K562 (cell line): ENCODE measurements around the gene ARSK. TPM values are rescaled to one million over a fixed set of nuclear protein-coding genes. Genes with fewer than 3 reads are reported as not detected.
A peak's percentile ranks its signal among the peaks of the same experiment; 100 is the strongest.

Experiments used
- BMI1 ChIP-seq: fragments of 150-350 bp; IDR thresholded peaks from 2 replicates; pipeline ENCODE4 v1.6.1; 2014; ENCODE audit warnings: low read length
- CLOCK ChIP-seq: fragments of 250-450 bp; sonication (Bioruptor Pico); IDR thresholded peaks from 2 replicates; pipeline ENCODE4 v1.4.0; 2020; ENCODE audit warnings: mild to moderate bottlenecking, moderate library complexity, borderline replicate concordance
- DACH1 ChIP-seq: fragments of 450-650 bp; IDR thresholded peaks from 2 replicates; pipeline ENCODE4 v1.6.1; 2018; ENCODE audit not compliant: partially characterized antibody
- EHMT2 ChIP-seq: fragments of 450-650 bp; IDR thresholded peaks from 2 replicates; pipeline ENCODE4 v1.6.1; 2018; ENCODE audit warnings: antibody characterized with exemption
- RERE ChIP-seq: sonication (generic); formaldehyde crosslinking; IDR thresholded peaks from 2 replicates; pipeline ENCODE4 v1.8.0; 2023; ENCODE audit warnings: missing genetic modification reagents, mild to moderate bottlenecking, borderline replicate concordance
- RFX1 ChIP-seq: fragments of 450-650 bp; IDR thresholded peaks from 2 replicates; pipeline ENCODE4 v1.6.1; 2016; ENCODE audit warnings: mild to moderate bottlenecking, moderate library complexity
- TCFL5 ChIP-seq: fragments of 250-450 bp; sonication (Bioruptor Pico); conservative IDR thresholded peaks from 2 replicates; pipeline ENCODE4 v1.6.1; 2021; ENCODE audit warnings: mild to moderate bottlenecking, moderate library complexity, matching md5 sums
- WHSC1 ChIP-seq: IDR thresholded peaks from one replicate; pipeline ENCODE4 v1.6.1; 2012; ENCODE audit warnings: low read length, control low read depth, inconsistent platforms
- ZBTB17 ChIP-seq: fragments of 450-650 bp; formaldehyde crosslinking; IDR thresholded peaks from 2 replicates; pipeline ENCODE4 v1.4.0; 2020; ENCODE audit warnings: mild to moderate bottlenecking
- ZNF134 ChIP-seq: fragments of 250-450 bp; sonication (Bioruptor Pico); conservative IDR thresholded peaks from 2 replicates; pipeline ENCODE4 v1.4.0; 2020
- ZNF140 ChIP-seq: fragments of 250-450 bp; sonication (Bioruptor Pico); IDR thresholded peaks from 2 replicates; pipeline ENCODE4 v1.8.0; 2021; ENCODE audit warnings: moderate library complexity, mild to moderate bottlenecking, inconsistent platforms
- ZNF23 ChIP-seq: fragments of 250-450 bp; sonication (Bioruptor Pico); IDR thresholded peaks from 2 replicates; pipeline ENCODE4 v1.4.0; 2020; ENCODE audit warnings: mild to moderate bottlenecking
- ZNF239 ChIP-seq: fragments of 250-450 bp; sonication (Bioruptor Pico); IDR thresholded peaks from 2 replicates; pipeline ENCODE4 v1.4.0; 2020; ENCODE audit warnings: mild to moderate bottlenecking
- ZNF316 ChIP-seq: fragments of 450-650 bp; IDR thresholded peaks from 2 replicates; pipeline ENCODE4 v1.6.1; 2016
- ZNF395 ChIP-seq: fragments of 200-800 bp; sonication (Bioruptor generic); IDR thresholded peaks from 2 replicates; pipeline ENCODE4 v1.6.1; 2017; ENCODE audit warnings: missing genetic modification characterization, missing compliant biosample characterization
- ZNF398 ChIP-seq: fragments of 250-450 bp; sonication (Bioruptor Pico); IDR thresholded peaks from 2 replicates; pipeline ENCODE4 v1.8.0; 2021; ENCODE audit warnings: moderate library complexity, mild to moderate bottlenecking, inconsistent platforms
- polyA plus RNA-seq, 8 experiments: library from polyadenylated mRNA; depleted of rRNA in 4 of 8; stranded (reverse) in 5 of 8; unstranded in 3 of 8; fragments of >200 nt; fragmentation: Nextera tagmentation in 2 of 8; fragmentation: Illumina TruSeq in 1 of 8; extraction: Ambion mirVana in 2 of 8; extraction: Trizol in 1 of 8; gene quantifications; 2 replicates each; pipeline versions ENCODE4 v1.2.1 to v1.2.3, GENCODE V29; 2011 to 2014; ENCODE audit warnings: inconsistent platforms in 1 of 8, missing spikeins in 1 of 8
- total RNA-seq, 7 experiments: library from RNA; depleted of rRNA in 6 of 7; stranded (reverse); fragments of >200 nt in 6 of 7; fragmentation: Illumina TruSeq in 2 of 7; extraction: Trizol in 2 of 7; gene quantifications; 2 replicates each; pipeline versions ENCODE4 v1.2.1 to v1.2.3, GENCODE V29; 2011 to 2021; ENCODE audit warnings: low replicate concordance in 1 of 7

ARSK gene
- total and polyA plus RNA-seq, 9 of the 15 experiments (the other 6 are each of a cell fraction or from before 2014, with no cell fraction given): 2.7 to 9.4 (median 7.1) TPM

- TF ChIP-seq CLOCK (CRISPR knock-in tag) (no peak), ZBTB17 (peak; percentile 99), ZNF398 (CRISPR knock-in tag) (no peak), EHMT2 (no peak), ZNF239 (CRISPR knock-in tag) (no peak), WHSC1 (no peak), DACH1 (no peak), ZNF140 (no peak), RFX1 (no peak), ZNF395 (0 out of 2 replicates have a peak, but pooled peaks have one; percentile 52), ZNF23 (CRISPR knock-in tag) (no peak), TCFL5 (CRISPR knock-in tag) (no peak; the same call in 1 of the 2 replicates), RERE (CRISPR knock-in tag) (0 out of 2 replicates have a peak, but pooled peaks have one; percentile 79), BMI1 (no peak), ZNF134 (CRISPR knock-in tag) (0 out of 2 replicates have a peak, but pooled peaks have one; percentile 18), ZNF316 (no peak)
Observed at GRCh38 chr5:95554647-95555548, at the start of gene ARSK, which contains the start of gene SKIC3 (continued).
